HG02623 (cell line): ENCODE data around the gene NUDT2.
"Not testable (repeated sequence)": the region's sequence is repeated elsewhere in the genome, so short reads cannot be mapped to it uniquely, and the experiment has no call there.

ENCODE experiments used
- ATAC-seq: cut with Tn5 transposase; IDR thresholded peaks from one replicate; pipeline ENCODE4 v1.9.1; 2021; ENCODE audit warnings: moderate library complexity; ENCODE audit not compliant: unreplicated experiment

NUDT2 gene

GRCh38 chr9:34328987-34329832, at the start of gene NUDT2, which contains the start of gene KIF24:
TSS of gene NUDT2 (plus strand) at chr9:34329569. CDS start at chr9:34339040, 9,471 bp downstream.
TSS of gene KIF24 (minus strand) at chr9:34329268. CDS start at chr9:34311346, 17,922 bp downstream.
- ATAC-seq, result peak; percentile 95

- no peak for ATAC-seq
Observed at GRCh38 chr9:34282096-34282495, 47.3 kb upstream of the NUDT2 start.

- ATAC-seq, result no peak
Observed at GRCh38 chr9:34289159-34289558, 40.2 kb upstream of the NUDT2 start.

GRCh38 chr9:34291023-34291422, 38.3 kb upstream of the NUDT2 start:
- no peak for ATAC-seq

GRCh38 chr9:34291423-34291822, 37.9 kb upstream of the NUDT2 start:
- no peak for ATAC-seq

- ATAC-seq, result no peak
Observed at GRCh38 chr9:34292552-34292951, 36.8 kb upstream of the NUDT2 start.

GRCh38 chr9:34301064-34301463, 28.3 kb upstream of the NUDT2 start:
- ATAC-seq, result not testable (repeated sequence)

- ATAC-seq, result not testable (repeated sequence)
Observed at GRCh38 chr9:34308316-34308715, 21.1 kb upstream of the NUDT2 start.

GRCh38 chr9:34310215-34310614, 19.2 kb upstream of the NUDT2 start:
- no peak for ATAC-seq

GRCh38 chr9:34311499-34312185, 17.7 kb upstream of the NUDT2 start:
- no peak for ATAC-seq

GRCh38 chr9:34317436-34317835, 11.9 kb upstream of the NUDT2 start:
- ATAC-seq, result no peak

- ATAC-seq, result no peak
Observed at GRCh38 chr9:34318163-34318790, 11.1 kb upstream of the NUDT2 start.

GRCh38 chr9:34321451-34321850, 7.9 kb upstream of the NUDT2 start:
- ATAC-seq, result no peak

GRCh38 chr9:34322899-34323591, 6.3 kb upstream of the NUDT2 start:
- no peak for ATAC-seq

GRCh38 chr9:34326690-34327089, 2.7 kb upstream of the NUDT2 start:
- ATAC-seq, result no peak

- ATAC-seq, result no peak
Observed at GRCh38 chr9:34328500-34328986, 826 bp upstream of the NUDT2 start.

GRCh38 chr9:34331196-34331595, 1.8 kb downstream of the NUDT2 start:
- ATAC-seq, result no peak

GRCh38 chr9:34332076-34332964, 3.0 kb downstream of the NUDT2 start:
- no peak for ATAC-seq

GRCh38 chr9:34333836-34334235, 4.5 kb downstream of the NUDT2 start:
- no peak for ATAC-seq

- ATAC-seq, result no peak
Observed at GRCh38 chr9:34334337-34334824, 5.0 kb downstream of the NUDT2 start.
